Fibroblast of lung (primary cell): ENCODE data around the gene PDGFB. TPM values are rescaled to one million over a fixed set of nuclear protein-coding genes. Genes with fewer than 3 reads are reported as not detected.

Experiments used
- DNase-seq, 2 donors: peaks; one replicate each; pipeline versions ENCODE4 v3.0.0 to v3.0.0-alpha.2; 2010; ENCODE audit warnings: low read depth in 2 of 2
- H2AFZ ChIP-seq: 2 replicates; pipeline ENCODE4 v1.5.1; 2012; ENCODE audit warnings: low read length, control low read depth, inconsistent platforms
- H3K27ac ChIP-seq: 2 replicates; pipeline ENCODE4 v1.5.1; 2011; ENCODE audit warnings: low read length, control low read depth; ENCODE audit not compliant: insufficient read depth
- H3K27me3 ChIP-seq: 2 replicates; pipeline ENCODE4 v1.5.1; 2011; ENCODE audit warnings: mild to moderate bottlenecking, low read length; ENCODE audit not compliant: control insufficient read depth, insufficient read depth
- H3K36me3 ChIP-seq: 2 replicates; pipeline ENCODE4 v1.5.1; 2011; ENCODE audit warnings: low read length; ENCODE audit not compliant: control insufficient read depth, insufficient read depth
- H3K4me1 ChIP-seq: 2 replicates; pipeline ENCODE4 v1.5.1; 2011; ENCODE audit warnings: low read length; ENCODE audit not compliant: control insufficient read depth, insufficient read depth; ENCODE audit errors: extremely low read depth
- H3K4me2 ChIP-seq: 2 replicates; pipeline ENCODE4 v1.5.1; 2011; ENCODE audit warnings: low read length, control low read depth; ENCODE audit not compliant: insufficient read depth; ENCODE audit errors: extremely low read depth
- H3K4me3 ChIP-seq, 4 experiments: fragments of 200-600 bp in 1 of 4; sonication (generic) in 1 of 4; replicated peaks in 1 of 4; 2 replicates each; pipeline ENCODE4 v1.5.1; 2011 to 2016; ENCODE audit warnings: low read length in 4 of 4, low read depth in 3 of 4, mild to moderate bottlenecking in 3 of 4, control low read depth in 2 of 4, inconsistent platforms in 1 of 4, mixed read lengths in 1 of 4; ENCODE audit not compliant: insufficient read depth in 1 of 4; ENCODE audit errors: control extremely low read depth in 1 of 4
- H3K79me2 ChIP-seq: 2 replicates; pipeline ENCODE4 v1.5.1; 2012; ENCODE audit warnings: mild to moderate bottlenecking, low read length, inconsistent platforms; ENCODE audit not compliant: control insufficient read depth, insufficient read depth
- H3K9ac ChIP-seq: 2 replicates; pipeline ENCODE4 v1.5.1; 2011; ENCODE audit warnings: mild to moderate bottlenecking, low read length, control low read depth; ENCODE audit not compliant: insufficient read depth
- H3K9me3 ChIP-seq: 2 replicates; pipeline ENCODE4 v1.5.1; 2012; ENCODE audit warnings: low read depth, low read length; ENCODE audit not compliant: control insufficient read depth, insufficient read depth
- H4K20me1 ChIP-seq: 2 replicates; pipeline ENCODE4 v1.5.1; 2011; ENCODE audit warnings: low read length; ENCODE audit not compliant: control insufficient read depth, insufficient read depth; ENCODE audit errors: extremely low read depth
- CTCF ChIP-seq, 2 donors: IDR thresholded peaks in 1 of 2; conservative IDR thresholded peaks in 1 of 2; 1 replicate in 1 of 2; 2 replicates in 1 of 2; pipeline ENCODE4 v1.5.1; 2011 to 2012; ENCODE audit warnings: low read length in 2 of 2, control low read depth in 1 of 2, inconsistent platforms in 1 of 2, low read depth in 1 of 2, mild to moderate bottlenecking in 1 of 2
- EZH2 ChIP-seq: IDR thresholded peaks from 2 replicates; pipeline ENCODE4 v1.5.1; 2012; ENCODE audit warnings: low read length, control low read depth, mild to moderate bottlenecking; ENCODE audit errors: missing control alignments
- polyA plus RNA-seq, 2 donors: library from polyadenylated mRNA; depleted of rRNA in 1 of 2; stranded (reverse) in 1 of 2; unstranded in 1 of 2; fragments of >200 nt; gene quantifications; 2 replicates each; pipeline ENCODE4 v1.2.1, GENCODE V29; 2011 to 2012; ENCODE audit warnings: missing spikeins in 1 of 2
- total RNA-seq: library from RNA; depleted of rRNA; stranded (reverse); fragments of >200 nt; gene quantifications from 2 replicates; pipeline ENCODE4 v1.2.1, GENCODE V29; 2014

The PDGFB gene
- total and polyA plus RNA-seq, 2 donors (not counting 1 experiment from before 2014, with no cell fraction given): under 0.01 to 0.50 TPM

- Histone ChIP-seq H3K9me3 (no peaks in the 10 kb centered on the region), H3K4me3 (no peak overlapping the region), H3K4me1 (peaks cover 8% of the 10 kb centered on the region), H2AFZ (no peak overlapping the region), H4K20me1 (no peaks in the 10 kb centered on the region), H3K27ac (no peak overlapping the region), H3K4me2 (no peak overlapping the region), H3K79me2 (no peaks in the 10 kb centered on the region), H3K27me3 (no peaks in the 10 kb centered on the region), H3K36me3 (no peaks in the 10 kb centered on the region), H3K9ac (no peak overlapping the region)
- no peak for TF ChIP-seq CTCF (conservative IDR thresholded peaks at IDR 0.05 in 1 of 2, IDR thresholded peaks at IDR 0.05 in 1 of 2; ENCODE audit: low read depth in 1 of 2, low read length in 2 of 2)
- DNase-seq: no peak
These were observed 36.3 kb upstream of the PDGFB start for GRCh38 chr22:39281126-39281525.

- H3K4me2 ChIP-seq: no peak overlapping the region
- no peak overlapping the region for H3K4me3 ChIP-seq
- no peaks in the 10 kb centered on the region for H3K36me3 ChIP-seq
- no peak overlapping the region for H3K27ac ChIP-seq
- H3K79me2 ChIP-seq: no peaks in the 10 kb centered on the region
- TF ChIP-seq CTCF (conservative IDR thresholded peaks at IDR 0.05 in 1 of 2, IDR thresholded peaks at IDR 0.05 in 1 of 2; ENCODE audit: low read depth in 1 of 2, low read length in 2 of 2) (no peak), EZH2 (no peak)
- H3K9ac ChIP-seq: no peak overlapping the region
- no peak overlapping the region for H2AFZ ChIP-seq
- DNase-seq: no peak
- peaks cover 8% of the 10 kb centered on the region for H3K4me1 ChIP-seq
- no peaks in the 10 kb centered on the region for H4K20me1 ChIP-seq
- no peaks in the 10 kb centered on the region for H3K27me3 ChIP-seq
- H3K9me3 ChIP-seq: no peaks in the 10 kb centered on the region
These were observed 35.5 kb upstream of the PDGFB start for GRCh38 chr22:39280250-39280649.

GRCh38 chr22:39279170-39279850 is 34.5 kb upstream of the PDGFB start:
- no peak for DNase-seq
- no peak overlapping the region for H3K4me3 ChIP-seq
- no peaks in the 10 kb centered on the region for H3K36me3 ChIP-seq
- no peak overlapping the region for H3K27ac ChIP-seq
- no peak for TF ChIP-seq EZH2
- TF ChIP-seq CTCF (conservative IDR thresholded peaks at IDR 0.05 in 1 of 2, IDR thresholded peaks at IDR 0.05 in 1 of 2; ENCODE audit: low read depth in 1 of 2, low read length in 2 of 2): no peak
- peaks cover 8% of the 10 kb centered on the region for H3K4me1 ChIP-seq
- H3K9me3 ChIP-seq: no peaks in the 10 kb centered on the region
- H3K9ac ChIP-seq: no peak overlapping the region
- no peaks in the 10 kb centered on the region for H3K79me2 ChIP-seq
- no peaks in the 10 kb centered on the region for H3K27me3 ChIP-seq
- no peaks in the 10 kb centered on the region for H4K20me1 ChIP-seq
- no peak overlapping the region for H3K4me2 ChIP-seq
- H2AFZ ChIP-seq: no peak overlapping the region
